A549 treated with dexamethasone at 1 μM for 4 hours (cell line): Measurements from ENCODE around the gene ALPK1. TPM values are rescaled to one million over a fixed set of nuclear protein-coding genes. Genes with fewer than 3 reads are reported as not detected.

Experiments
- total RNA-seq: library from RNA; stranded (reverse); fragments of 200-300 nt; extraction: Qiagen RNA extraction; gene quantifications from 5 replicates; pipeline ENCODE4 v1.2.3, GENCODE V29; 2022

Gene ALPK1
- 1.4 to 2.3 TPM (median 1.9 TPM) in 5 replicates for total RNA-seq

DNA sequence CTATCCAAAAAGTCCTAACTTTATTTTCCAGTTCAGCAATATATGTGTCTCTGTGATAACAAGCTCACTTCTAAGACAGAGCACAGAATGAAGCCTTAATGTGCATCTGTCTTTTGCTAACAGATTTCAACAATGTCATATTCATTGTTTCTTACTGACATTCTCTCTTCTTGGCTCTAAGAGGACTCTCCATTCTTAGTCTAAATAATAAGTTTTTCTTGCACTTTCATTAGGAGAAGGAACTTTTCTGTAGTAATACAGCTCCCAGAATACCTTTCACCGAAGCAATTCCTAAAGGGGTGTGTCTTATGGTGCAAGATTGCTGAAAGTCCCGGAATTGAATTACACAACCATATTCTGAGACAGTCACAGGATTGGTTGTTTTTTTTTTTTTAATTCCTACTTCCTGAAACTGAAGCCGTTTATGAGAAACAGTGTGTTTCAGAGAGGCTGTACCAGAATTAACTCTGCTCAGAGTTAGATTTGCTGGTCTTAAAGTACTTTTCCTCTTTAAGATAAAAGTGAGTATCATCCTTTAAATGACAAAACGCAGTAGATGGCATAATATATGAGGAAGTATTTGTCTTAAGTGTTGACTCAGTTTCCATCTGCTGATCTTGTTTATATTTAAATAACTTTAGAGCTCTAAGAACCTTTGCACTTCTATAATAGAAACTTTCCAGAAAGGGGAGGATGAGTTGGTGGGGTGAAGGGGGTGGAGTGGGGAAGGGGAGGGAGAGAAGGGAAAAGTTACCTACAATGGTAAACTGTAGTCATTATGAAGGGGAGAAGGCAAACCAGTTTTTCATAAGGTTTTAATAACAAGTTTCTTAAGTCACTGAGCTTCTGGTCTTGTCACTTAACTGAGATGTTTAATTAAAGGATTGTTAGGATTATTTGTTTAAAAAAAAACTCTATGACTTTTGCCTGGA is at the start of gene ALPK1:
TSS of gene ALPK1 (plus strand) at position 421 of the 932 bp plus-strand sequence.

Other genes starting within 250 kb of the ALPK1 start
- gene FAM241A, start 151.9 kb upstream of the ALPK1 start, total RNA-seq, result 0.74 to 1.0 TPM (median 0.86 TPM) in 5 replicates
- gene AP1AR, start 65.6 kb upstream of the ALPK1 start, total RNA-seq, result 8.5 to 11.2 TPM (median 9.8 TPM) in 5 replicates
- 3.3 to 4.7 TPM (median 3.8 TPM) in 5 replicates for gene TIFA, start 11.5 kb upstream of the ALPK1 start, total RNA-seq
- gene NEUROG2, start 218.8 kb downstream of the ALPK1 start, total RNA-seq, result not detected in 5 replicates